GM04503 (cell line): ENCODE results near the gene LRRC47.
"Not testable (repeated sequence)": the region's sequence is repeated elsewhere in the genome, so short reads cannot be mapped to it uniquely, and the experiment has no call there.

ENCODE experiments used
- DNase-seq: peaks from one replicate; pipeline ENCODE4 v3.0.0-alpha.2; 2012; ENCODE audit warnings: low read depth

Gene LRRC47

DNA sequence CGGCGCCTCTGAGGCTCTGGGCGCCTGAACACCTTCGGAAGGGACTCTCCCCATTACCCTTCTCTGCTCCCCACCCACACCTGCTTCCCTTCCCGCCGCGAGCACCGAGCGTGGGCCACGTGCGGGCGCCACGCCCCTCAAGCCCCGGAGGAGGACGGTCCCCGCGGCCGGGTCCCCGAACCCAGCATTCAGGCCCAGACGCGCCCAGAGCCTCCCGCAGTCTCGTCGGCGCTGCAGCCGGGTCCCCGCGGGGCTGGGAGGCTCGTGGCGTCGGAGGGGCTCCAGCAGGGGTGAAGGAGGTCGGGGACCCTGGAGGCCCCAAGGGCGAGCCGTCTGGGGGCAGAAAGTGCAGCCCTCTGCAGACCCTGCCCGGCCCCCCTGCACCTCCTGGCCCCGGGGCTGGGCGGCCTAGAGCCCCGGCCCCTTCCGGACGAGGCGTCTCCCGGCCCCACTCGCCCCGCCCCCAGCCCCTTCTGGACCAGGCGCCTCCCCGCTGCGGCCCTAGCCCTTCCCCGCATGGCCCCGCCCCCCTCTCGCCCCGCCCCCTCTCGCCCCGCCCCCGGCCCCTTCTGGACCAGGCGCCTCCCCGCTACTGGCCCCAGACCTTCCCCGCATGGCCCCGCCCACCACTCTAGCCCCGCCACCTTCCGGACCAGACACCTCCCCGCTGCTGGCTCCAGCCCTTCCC, 24.1 kb downstream of the LRRC47 start:
- DNase-seq = no peak

GRCh38 chr1:3771108-3772026, 24.9 kb downstream of the LRRC47 start:
- no peak for DNase-seq

DNA sequence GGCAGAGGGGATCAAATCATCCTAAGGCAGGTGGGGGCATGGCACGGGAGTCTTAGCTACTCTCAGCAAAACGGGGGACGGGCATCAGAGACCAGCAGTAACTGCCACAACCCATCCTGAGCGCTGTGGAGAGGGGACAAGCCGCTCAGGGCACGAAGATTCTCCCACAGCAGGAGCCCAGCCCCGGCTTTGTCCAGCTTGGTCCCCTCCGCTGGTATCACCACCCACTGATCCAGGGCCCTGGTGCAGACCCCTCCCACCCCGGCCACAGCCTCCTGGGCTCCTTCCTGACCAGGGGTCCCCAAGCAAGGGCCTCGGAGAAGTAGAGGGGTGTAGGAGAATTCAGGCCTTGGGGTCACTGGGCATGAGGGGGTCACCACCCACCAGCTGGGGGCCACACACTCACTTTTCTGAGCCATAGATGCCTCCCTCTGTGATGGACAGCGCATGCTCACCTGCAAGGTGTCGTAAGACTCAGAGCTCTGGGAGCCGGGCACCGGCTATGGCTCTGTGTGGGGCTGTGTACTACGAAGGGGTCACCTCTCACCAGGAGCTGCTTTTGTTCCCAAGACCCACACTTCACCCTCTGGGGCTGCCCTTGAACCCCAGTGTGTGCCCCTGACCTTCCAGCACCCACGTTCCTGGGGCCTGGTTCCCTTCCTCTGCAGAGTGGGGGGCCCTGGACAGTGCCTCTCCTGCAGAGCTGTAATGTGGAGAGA, 26.1 kb downstream of the LRRC47 start:
- DNase-seq = no peak

DNA sequence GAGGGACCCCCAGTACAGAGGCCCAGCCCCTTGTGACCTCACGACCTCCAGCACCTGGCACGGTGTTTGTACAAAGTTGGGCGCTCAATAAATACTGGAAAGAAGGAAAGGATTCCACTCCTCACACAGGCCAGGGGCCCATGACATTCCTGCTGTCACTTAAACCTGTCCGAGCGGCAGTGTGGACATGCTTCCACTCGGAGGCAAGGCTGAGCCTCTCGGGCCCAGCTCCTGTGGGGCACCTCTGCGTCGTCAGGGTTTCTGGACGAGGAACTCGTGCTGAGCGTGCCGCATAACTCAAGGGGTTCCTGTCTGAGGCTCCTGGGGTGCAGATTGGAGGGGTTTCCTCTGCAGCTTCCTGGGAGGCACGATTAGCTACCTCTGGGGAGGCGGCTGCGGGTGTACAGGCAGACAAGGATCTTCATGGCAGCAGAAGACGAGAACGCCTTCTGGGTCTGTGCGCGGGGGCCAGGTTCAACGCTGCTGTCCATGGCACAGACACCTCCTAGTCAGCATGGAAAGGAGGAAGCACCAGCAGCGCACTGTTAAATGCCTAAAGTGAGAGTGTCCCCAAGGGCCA, 27.4 kb downstream of the LRRC47 start:
- no peak for DNase-seq

GRCh38 chr1:3767328-3767925, 28.9 kb downstream of the LRRC47 start:
- no peak for DNase-seq

DNA sequence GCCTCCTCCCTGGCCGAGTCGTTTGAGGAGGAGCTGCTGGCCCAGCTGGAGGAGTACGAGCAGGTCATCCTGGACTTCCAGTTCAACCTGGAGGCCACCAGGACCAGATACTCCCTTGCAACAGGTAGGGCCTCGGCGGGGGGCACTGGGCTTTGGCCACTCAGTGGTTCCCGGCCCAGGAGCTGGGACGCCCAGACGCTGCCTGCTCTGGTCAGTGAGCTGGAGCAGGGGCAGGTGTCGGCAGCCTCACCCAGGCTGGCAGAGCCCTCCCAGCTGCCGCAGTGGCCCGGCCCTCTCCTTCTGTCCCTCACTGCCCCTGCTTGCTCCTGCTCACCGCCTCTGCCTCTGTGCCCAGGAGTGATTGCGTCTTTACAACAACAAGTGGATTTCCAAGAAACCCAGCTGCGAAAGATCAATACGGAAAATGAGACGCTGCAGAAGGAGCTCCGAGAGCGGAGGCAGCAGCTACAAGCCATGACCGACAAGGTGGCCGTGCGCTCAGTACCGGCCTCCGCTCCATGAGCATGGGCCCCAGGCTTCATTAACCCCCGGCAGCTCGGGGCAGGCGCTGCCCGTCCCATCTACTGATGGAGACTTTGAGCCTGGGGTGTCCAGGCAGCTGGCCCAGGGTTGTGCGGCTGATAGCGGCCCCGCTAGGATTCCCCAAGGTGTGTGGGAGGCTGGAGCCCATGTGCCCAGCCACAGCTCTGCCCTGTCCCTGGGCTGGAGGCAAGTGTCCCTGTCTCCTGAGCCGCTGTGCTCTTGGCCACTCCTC, 32.8 kb downstream of the LRRC47 start:
- DNase-seq = no peak

GRCh38 chr1:3762873-3763228, 33.4 kb downstream of the LRRC47 start:
- DNase-seq = no peak

DNA sequence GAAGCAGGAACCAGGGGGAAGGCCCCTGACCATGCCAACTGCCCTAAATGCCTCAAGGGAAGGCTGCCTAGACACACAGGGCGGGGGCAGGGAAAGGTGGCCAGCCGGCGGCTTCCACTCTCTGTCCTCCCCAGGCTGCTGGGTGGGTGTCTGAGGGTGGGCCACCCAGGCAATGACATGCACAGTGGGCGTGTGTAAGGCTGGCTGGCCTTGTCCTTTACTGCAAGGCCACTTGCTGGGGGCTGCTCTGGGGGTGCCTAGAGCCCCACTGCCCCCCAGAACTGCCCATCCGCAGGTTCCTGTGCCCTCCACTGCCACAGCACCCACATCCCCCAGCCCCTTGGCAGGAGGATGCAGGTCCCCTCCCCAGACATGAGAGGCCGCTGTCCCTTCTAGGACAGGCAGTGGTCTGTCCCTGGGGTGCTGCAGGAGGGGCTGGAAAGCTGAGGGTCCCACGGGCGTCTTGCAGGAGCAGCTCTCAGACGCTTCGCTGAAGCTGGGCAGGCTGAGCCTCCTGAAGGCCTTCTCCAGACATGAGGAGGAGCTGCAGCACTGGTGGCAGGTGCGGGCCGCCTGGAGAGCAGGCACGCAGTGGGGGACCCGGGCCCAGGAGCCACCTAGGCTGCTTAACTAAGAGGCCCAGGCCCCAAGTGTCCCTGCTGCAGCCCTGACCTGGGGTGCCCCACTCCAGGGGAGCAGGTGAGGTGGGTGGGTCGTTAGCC, 34.0 kb downstream of the LRRC47 start:
- DNase-seq = no peak

GRCh38 chr1:3761296-3762010, 34.8 kb downstream of the LRRC47 start:
- no peak for DNase-seq

- no peak for DNase-seq
Observed at GRCh38 chr1:3759796-3760195, 36.5 kb downstream of the LRRC47 start.

DNA sequence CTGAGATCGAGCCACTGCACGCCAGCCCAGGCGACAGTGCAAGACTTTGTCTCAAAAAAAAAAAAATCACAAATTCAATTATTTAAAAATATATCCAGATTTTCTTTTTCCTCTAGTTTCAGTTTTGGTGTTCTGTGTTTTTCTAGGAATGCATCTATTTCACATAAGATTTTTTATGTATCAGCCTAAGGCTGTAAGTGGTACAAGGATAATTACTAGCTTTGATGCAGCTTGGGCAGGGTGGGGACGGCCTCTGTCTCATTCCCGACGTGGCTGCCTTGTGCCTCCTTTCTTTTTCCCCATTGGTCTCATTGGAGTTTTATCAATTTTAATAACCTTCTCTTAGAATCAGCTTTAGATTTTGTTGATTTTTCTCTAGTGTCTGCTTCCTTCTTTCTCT, 37.1 kb downstream of the LRRC47 start:
- no peak for DNase-seq

- DNase-seq = no peak
Observed at GRCh38 chr1:3756394-3756793, 39.9 kb downstream of the LRRC47 start.

GRCh38 chr1:3753656-3754454, 42.4 kb downstream of the LRRC47 start:
- no peak for DNase-seq

DNA sequence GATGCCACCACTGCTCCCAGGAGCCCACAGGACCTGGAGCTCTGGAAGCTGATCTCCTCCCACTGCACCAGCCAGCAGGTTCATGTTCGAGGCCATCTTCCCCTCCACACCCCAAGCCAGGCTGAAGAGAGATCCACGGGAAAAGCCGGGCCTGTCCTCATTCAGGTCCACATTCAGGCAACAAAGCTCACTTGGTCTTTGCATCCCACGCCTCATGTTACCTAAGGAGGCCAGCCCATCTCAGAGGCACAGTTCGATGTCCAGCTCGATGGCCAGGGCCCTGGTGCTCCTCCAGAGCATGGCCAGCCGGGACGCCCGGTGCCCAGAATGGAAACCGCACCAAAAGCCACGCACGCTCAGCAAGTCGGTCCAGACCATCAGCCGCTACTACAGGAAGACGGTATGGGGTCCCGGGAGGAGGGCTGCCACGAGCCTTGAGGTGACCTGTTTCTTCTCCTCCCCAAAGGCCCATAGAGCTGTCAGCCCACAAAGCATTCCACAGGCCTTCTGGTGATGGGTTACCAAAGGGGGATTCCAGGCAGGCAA, 43.8 kb downstream of the LRRC47 start, which contains the start of gene CCDC27:
Gene CCDC27 (plus strand): TSS at position 51 of the 546 bp plus-strand sequence. CDS start 32 bp downstream, at position 83.
- no peak for DNase-seq

GRCh38 chr1:3750741-3751140, 45.6 kb downstream of the LRRC47 start:
- DNase-seq = no peak

DNA sequence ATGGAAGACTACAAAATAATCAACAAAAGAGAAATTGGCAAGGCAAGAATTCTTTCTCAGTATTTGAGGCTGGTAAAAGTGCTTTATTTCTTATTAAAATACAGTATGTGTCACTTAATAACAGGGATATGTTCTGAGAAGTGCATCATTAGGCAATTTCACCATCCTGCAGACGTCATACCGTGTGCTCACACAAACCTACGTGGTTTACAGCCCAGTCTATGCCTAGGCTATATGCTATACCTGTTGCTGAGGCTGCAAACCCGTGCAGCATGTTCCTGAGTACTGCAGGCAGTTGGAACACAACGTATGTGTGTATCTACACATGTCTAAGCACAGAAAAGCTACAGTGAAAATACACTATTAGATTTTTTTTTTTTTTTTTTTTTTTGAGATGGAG, 46.8 kb downstream of the LRRC47 start:
- no peak for DNase-seq

DNA sequence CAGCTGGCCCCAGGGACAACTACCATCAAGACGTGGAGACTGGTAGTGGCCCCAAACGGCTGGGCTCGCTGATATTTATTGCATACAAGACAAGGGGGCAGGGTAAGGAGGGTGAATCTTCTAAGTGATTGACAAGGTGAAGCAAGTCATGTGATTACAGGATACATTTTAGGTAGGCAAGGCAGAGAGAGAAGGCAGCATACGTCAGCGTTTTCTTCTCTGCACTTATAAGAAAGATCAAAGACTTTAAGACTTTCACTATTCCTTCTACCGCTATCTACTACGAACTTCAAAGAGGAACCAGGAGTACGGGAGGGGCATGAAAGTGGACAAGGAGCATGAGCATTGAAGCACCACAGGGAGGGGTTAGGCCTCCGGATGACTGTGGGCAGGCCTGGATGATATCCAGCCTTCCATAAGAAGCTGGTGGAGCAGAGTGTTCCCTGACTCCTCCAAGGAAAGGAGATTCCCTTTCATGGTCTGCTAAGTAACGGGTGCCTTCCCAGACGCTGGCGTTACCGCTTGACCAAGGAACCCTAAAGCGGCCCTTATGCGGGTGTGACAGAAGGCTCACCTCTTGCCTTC, 47.9 kb downstream of the LRRC47 start:
- DNase-seq = not testable (repeated sequence)

- DNase-seq = no peak
Observed at GRCh38 chr1:3747903-3748302, 48.4 kb downstream of the LRRC47 start.
